Caco-2 (cell line): ENCODE results near the gene MRPL27. TPM values are rescaled to one million over a fixed set of nuclear protein-coding genes. Genes with fewer than 3 reads are reported as not detected.

Experiments
- BruUV-seq: library from RNA; stranded (reverse); fragments of 400-500 nt; replicated peaks from 2 replicates; lab custom pipeline; 2021; lab: Mats Ljungman, UMichigan
- CTCF ChIA-PET: fragments of 300-600 bp; sonication (Branson Sonifier 250); formaldehyde crosslinking; loops from one replicate; lab custom pipeline; 2022; ENCODE audit warnings: antibody characterized with exemption; lab: Charles Lee
- POLR2A ChIA-PET: fragments of 300-600 bp; sonication (Branson Sonifier 250); formaldehyde crosslinking; loops from one replicate; lab custom pipeline; 2022; ENCODE audit warnings: antibody characterized with exemption; lab: Charles Lee
- DNase-seq, 2 experiments: peaks; one replicate each; pipeline versions ENCODE4 v3.0.0 to v3.0.0-alpha.2; 2020 to 2022
- H3K27me3 ChIP-seq: replicated peaks from 2 replicates; pipeline ENCODE4 v1.6.0; 2011; ENCODE audit warnings: low read length; ENCODE audit not compliant: control insufficient read depth, insufficient read depth
- H3K36me3 ChIP-seq: 2 replicates; pipeline ENCODE4 v1.5.1; 2011; ENCODE audit warnings: low read length; ENCODE audit not compliant: control insufficient read depth, insufficient read depth
- H3K4me1 ChIP-seq: fragments of 250-450 bp; sonication (Bioruptor Pico); 2 replicates; pipeline ENCODE4 v1.5.1; 2020; ENCODE audit warnings: mild to moderate bottlenecking
- H3K4me3 ChIP-seq: 2 replicates; pipeline ENCODE4 v1.5.1; 2011; ENCODE audit warnings: low read depth, mild to moderate bottlenecking, control low read depth, low read length
- H3K9me3 ChIP-seq: fragments of 250-450 bp; sonication (Bioruptor Pico); 2 replicates; pipeline ENCODE4 v1.5.1; 2020; ENCODE audit warnings: mild to moderate bottlenecking, moderate library complexity
- H3K27ac Mint-ChIP-seq: one replicate; pipeline ENCODE4 v1.8.0; 2022; ENCODE audit warnings: mixed read lengths; ENCODE audit not compliant: unreplicated experiment
- H3K27me3 Mint-ChIP-seq: one replicate; pipeline ENCODE4 v1.8.0; 2022; ENCODE audit warnings: mixed read lengths; ENCODE audit not compliant: insufficient read depth, unreplicated experiment
- H3K36me3 Mint-ChIP-seq: one replicate; pipeline ENCODE4 v1.8.0; 2022; ENCODE audit warnings: mild to moderate bottlenecking, mixed read lengths; ENCODE audit not compliant: insufficient read depth, unreplicated experiment
- H3K4me1 Mint-ChIP-seq: one replicate; pipeline ENCODE4 v1.8.0; 2022; ENCODE audit warnings: low read depth, mixed read lengths; ENCODE audit not compliant: unreplicated experiment
- H3K4me3 Mint-ChIP-seq: one replicate; pipeline ENCODE4 v1.8.0; 2022; ENCODE audit warnings: mild to moderate bottlenecking, moderate library complexity, mixed read lengths; ENCODE audit not compliant: unreplicated experiment
- H3K9me3 Mint-ChIP-seq: one replicate; pipeline ENCODE4 v1.8.0; 2022; ENCODE audit warnings: mixed read lengths; ENCODE audit not compliant: unreplicated experiment
- intact Hi-C: fragments of 100-400 bp; cut with micrococcal nuclease; formaldehyde crosslinking; loops from one replicate; pipeline ENCODE4 v1.10.0; 2022; ENCODE audit not compliant: unreplicated experiment
- total RNA-seq: library from RNA; stranded (reverse); gene quantifications from 2 replicates; pipeline ENCODE4 v1.2.3, GENCODE V29; 2022
- TF ChIP-seq, protein P1 (sequence below), 2 experiments: fragments of 200-600 bp in 1 of 2; IDR thresholded peaks; 1 replicate in 1 of 2; 2 replicates in 1 of 2; pipeline versions ENCODE4 v1.5.1 to v1.8.0; 2011 to 2022; ENCODE audit warnings: antibody characterized with exemption in 1 of 2, control low read depth in 1 of 2, inconsistent platforms in 1 of 2, low read depth in 1 of 2, low read length in 1 of 2, mild to moderate bottlenecking in 1 of 2, moderate library complexity in 1 of 2; ENCODE audit not compliant: insufficient read depth in 1 of 2, severe bottlenecking in 1 of 2, unreplicated experiment in 1 of 2

Gene MRPL27
- total RNA-seq, 1 experiment from 2014 or later: 196 TPM

GRCh38 chr17:50318501-50319285 lies 54.3 kb downstream of the MRPL27 start:
- Histone ChIP-seq H3K9me3 (no peaks in the 10 kb centered on the region), H3K4me3 (no peak overlapping the region), H3K36me3 (no peaks in the 10 kb centered on the region), H3K27me3 (no peaks in the 10 kb centered on the region), H3K4me1 (peaks cover 17% of the 10 kb centered on the region)
- no peak overlapping the region for H3K4me3 Mint-ChIP-seq
- no TSS peak for BruUV-seq
- H3K27ac Mint-ChIP-seq: no peak overlapping the region
- POLR2A ChIA-PET: interaction anchor here (0.6 kb wide), 1 partner anchor 208 kb away, joined by 3 read pairs; no protein-coding TSS in a partner anchor
- CTCF ChIA-PET: interaction anchor here (0.6 to 1.2 kb wide), 5 partner anchors 32 to 163 kb away, joined by 3 to 5 read pairs (median 3); partner anchors contain the start of gene TMEM92
- TF ChIP-seq, protein P1, sequence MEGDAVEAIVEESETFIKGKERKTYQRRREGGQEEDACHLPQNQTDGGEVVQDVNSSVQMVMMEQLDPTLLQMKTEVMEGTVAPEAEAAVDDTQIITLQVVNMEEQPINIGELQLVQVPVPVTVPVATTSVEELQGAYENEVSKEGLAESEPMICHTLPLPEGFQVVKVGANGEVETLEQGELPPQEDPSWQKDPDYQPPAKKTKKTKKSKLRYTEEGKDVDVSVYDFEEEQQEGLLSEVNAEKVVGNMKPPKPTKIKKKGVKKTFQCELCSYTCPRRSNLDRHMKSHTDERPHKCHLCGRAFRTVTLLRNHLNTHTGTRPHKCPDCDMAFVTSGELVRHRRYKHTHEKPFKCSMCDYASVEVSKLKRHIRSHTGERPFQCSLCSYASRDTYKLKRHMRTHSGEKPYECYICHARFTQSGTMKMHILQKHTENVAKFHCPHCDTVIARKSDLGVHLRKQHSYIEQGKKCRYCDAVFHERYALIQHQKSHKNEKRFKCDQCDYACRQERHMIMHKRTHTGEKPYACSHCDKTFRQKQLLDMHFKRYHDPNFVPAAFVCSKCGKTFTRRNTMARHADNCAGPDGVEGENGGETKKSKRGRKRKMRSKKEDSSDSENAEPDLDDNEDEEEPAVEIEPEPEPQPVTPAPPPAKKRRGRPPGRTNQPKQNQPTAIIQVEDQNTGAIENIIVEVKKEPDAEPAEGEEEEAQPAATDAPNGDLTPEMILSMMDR (IDR thresholded peaks at IDR 0.05; ENCODE audit: insufficient read depth in 1 of 2, low read depth in 1 of 2, low read length in 1 of 2, severe bottlenecking in 1 of 2, unreplicated experiment in 1 of 2): no peak
- no peaks in the 10 kb centered on the region for H3K36me3 Mint-ChIP-seq
- H3K9me3 Mint-ChIP-seq: no peaks in the 10 kb centered on the region
- DNase-seq: peak; percentile 71 to 75
- H3K4me1 Mint-ChIP-seq: no peaks in the 10 kb centered on the region
- intact Hi-C loops: no loop called here
- peaks cover 4% of the 10 kb centered on the region for H3K27me3 Mint-ChIP-seq

Other genes starting within 250 kb of the MRPL27 start
- gene SAMD14, start 243.0 kb downstream of the MRPL27 start, total RNA-seq: 2.2 and 3.4 TPM in 2 replicates
- gene PPP1R9B, start 222.5 kb downstream of the MRPL27 start, total RNA-seq: 74.8 and 76.2 TPM in 2 replicates
- not detected in 2 replicates for gene SGCA, start 207.2 kb downstream of the MRPL27 start, total RNA-seq
- gene COL1A1, start 171.6 kb downstream of the MRPL27 start, total RNA-seq: 23.4 and 27.3 TPM in 2 replicates
- 14.6 and 14.8 TPM in 2 replicates for gene TMEM92, start 98.7 kb downstream of the MRPL27 start, total RNA-seq
- 72.9 and 75.8 TPM in 2 replicates for gene XYLT2, start 27.1 kb downstream of the MRPL27 start, total RNA-seq
- 43.5 and 48.5 TPM in 2 replicates for gene EME1, start within 50 bp of the MRPL27 start, total RNA-seq
- gene LRRC59, start 24.3 kb upstream of the MRPL27 start, total RNA-seq: 324 and 336 TPM in 2 replicates
- 135 and 161 TPM in 2 replicates for gene ACSF2, start 53.0 kb upstream of the MRPL27 start, total RNA-seq
- not detected in 2 replicates for gene CHAD, start 95.7 kb upstream of the MRPL27 start, total RNA-seq
- 85.3 and 93.9 TPM in 2 replicates for gene RSAD1, start 105.7 kb upstream of the MRPL27 start, total RNA-seq
- 1.3 and 2.7 TPM in 2 replicates for gene MYCBPAP, start 135.3 kb upstream of the MRPL27 start, total RNA-seq
- gene EPN3, start 159.6 kb upstream of the MRPL27 start, total RNA-seq: 49.4 and 53.2 TPM in 2 replicates
- gene SPATA20, start 174.0 kb upstream of the MRPL27 start, total RNA-seq: 149 and 176 TPM in 2 replicates
- gene CACNA1G, start 187.5 kb upstream of the MRPL27 start, total RNA-seq: 1.4 and 1.6 TPM in 2 replicates